B cell (primary cell): ENCODE measurements around the gene SENP5. TPM values are rescaled to one million over a fixed set of nuclear protein-coding genes. Genes with fewer than 3 reads are reported as not detected.
A peak's percentile ranks its signal among the peaks of the same experiment; 100 is the strongest.

ENCODE experiments used
- ATAC-seq: fragments of 200-7000 bp; cut with Tn5 transposase; one replicate; pipeline ENCODE4 v1.10.0; 2021; ENCODE audit warnings: low read depth, mild to moderate bottlenecking, moderate number of reproducible peaks, moderate library complexity
- CTCF ChIA-PET: fragments of 350-600 bp; sonication (Branson Sonifier 250); formaldehyde crosslinking; loops from one replicate; lab custom pipeline; 2021; ENCODE audit warnings: antibody characterized with exemption, inconsistent platforms; lab: Charles Lee
- POLR2A ChIA-PET: fragments of 350-600 bp; sonication (Branson Sonifier 250); formaldehyde crosslinking; loops from one replicate; lab custom pipeline; 2021; ENCODE audit warnings: antibody characterized with exemption; lab: Charles Lee
- DNase-seq: peaks from one replicate; pipeline ENCODE4 v3.0.0; 2013
- H2AFZ ChIP-seq: 2 replicates; pipeline ENCODE4 v1.6.1; 2012; ENCODE audit warnings: mild to moderate bottlenecking, low read depth, low read length; ENCODE audit not compliant: insufficient read depth, poor library complexity, severe bottlenecking
- H3K27ac ChIP-seq, 2 donors: 1 replicate in 1 of 2; 2 replicates in 1 of 2; pipeline ENCODE4 v1.5.1; 2012 to 2013; ENCODE audit warnings: low read length in 2 of 2, mild to moderate bottlenecking in 2 of 2, moderate library complexity in 1 of 2
- H3K27me3 ChIP-seq, 4 experiments: fragments of 200-600 bp in 1 of 4; sonication (generic) in 1 of 4; replicated peaks in 1 of 4; 1 replicate in 2 of 4; 2 replicates in 2 of 4; pipeline versions ENCODE4 v1.6.1 to v1.7.0; 2013 to 2016; ENCODE audit warnings: low read length in 3 of 4, mild to moderate bottlenecking in 2 of 4, mixed read lengths in 1 of 4, moderate library complexity in 1 of 4; ENCODE audit not compliant: insufficient read depth in 4 of 4, control insufficient read depth in 3 of 4; ENCODE audit errors: control extremely low read depth in 1 of 4
- H3K36me3 ChIP-seq, 2 experiments: replicated peaks in 1 of 2; 1 replicate in 1 of 2; 2 replicates in 1 of 2; pipeline versions ENCODE4 v1.6.1 to v1.7.1; 2013; ENCODE audit warnings: low read length in 1 of 2; ENCODE audit not compliant: insufficient read depth in 2 of 2, control insufficient read depth in 1 of 2; ENCODE audit errors: control extremely low read depth in 1 of 2, extremely low read depth in 1 of 2
- H3K4me1 ChIP-seq, 2 donors: fragments of 200-600 bp in 1 of 2; sonication (generic) in 1 of 2; 1 replicate in 1 of 2; 2 replicates in 1 of 2; pipeline versions ENCODE4 v1.5.1 to v1.6.1; 2013 to 2017; ENCODE audit warnings: low read length in 2 of 2; ENCODE audit not compliant: control insufficient read depth in 2 of 2, insufficient read depth in 2 of 2
- H3K4me2 ChIP-seq: replicated peaks from 2 replicates; pipeline ENCODE3; 2012; ENCODE audit warnings: mild to moderate bottlenecking, low read depth, low read length; ENCODE audit not compliant: poor library complexity, severe bottlenecking
- H3K4me3 ChIP-seq, 5 experiments: fragments of 200-600 bp in 1 of 5; sonication (generic) in 1 of 5; 1 replicate in 3 of 5; 2 replicates in 2 of 5; pipeline versions ENCODE4 v1.5.1 to v1.7.0; 2011 to 2016; ENCODE audit warnings: low read length in 4 of 5, mild to moderate bottlenecking in 4 of 5, low read depth in 2 of 5, control low read depth in 1 of 5, moderate library complexity in 1 of 5; ENCODE audit not compliant: insufficient read depth in 1 of 5; ENCODE audit errors: control extremely low read depth in 1 of 5, extremely low read depth in 1 of 5
- H3K79me2 ChIP-seq: fragments of 200-600 bp; sonication (generic); one replicate; pipeline ENCODE4 v1.6.0; 2016; ENCODE audit warnings: low read length; ENCODE audit not compliant: control insufficient read depth, insufficient read depth
- H3K9ac ChIP-seq: fragments of 200-600 bp; sonication (generic); 2 replicates; pipeline ENCODE4 v1.6.1; 2017; ENCODE audit warnings: mild to moderate bottlenecking, low read length, moderate library complexity
- H3K9me3 ChIP-seq, 3 donors: one replicate each; pipeline versions ENCODE4 v1.6.1 to v1.7.1; 2013; ENCODE audit warnings: low read length in 2 of 3; ENCODE audit not compliant: control insufficient read depth in 2 of 3, insufficient read depth in 1 of 3; ENCODE audit errors: control extremely low read depth in 1 of 3
- H4K20me1 ChIP-seq: 2 replicates; pipeline ENCODE4 v1.6.0; 2012; ENCODE audit warnings: mild to moderate bottlenecking, low read length; ENCODE audit not compliant: insufficient read depth, control insufficient read depth, poor library complexity, severe bottlenecking
- H3K27ac Mint-ChIP-seq: one replicate; pipeline ENCODE4 v1.8.0; 2021; ENCODE audit warnings: mixed read lengths
- H3K27me3 Mint-ChIP-seq: one replicate; pipeline ENCODE4 v1.8.0; 2021; ENCODE audit warnings: mixed read lengths
- H3K4me1 Mint-ChIP-seq: one replicate; pipeline ENCODE4 v1.8.0; 2021; ENCODE audit warnings: mixed read lengths
- H3K4me3 Mint-ChIP-seq: one replicate; pipeline ENCODE4 v1.8.0; 2021; ENCODE audit warnings: mixed read lengths
- H3K9me3 Mint-ChIP-seq: one replicate; pipeline ENCODE4 v1.8.0; 2022; ENCODE audit warnings: mixed read lengths; ENCODE audit not compliant: insufficient read depth
- EZH2 ChIP-seq: IDR thresholded peaks from 2 replicates; pipeline ENCODE4 v1.6.1; 2012; ENCODE audit warnings: borderline replicate concordance, low read depth, mild to moderate bottlenecking, moderate library complexity, low read length; ENCODE audit not compliant: insufficient read depth, poor library complexity, severe bottlenecking
- WGBS: methylation state at CpG from one replicate; pipeline ENCODE4 v1.1.5; 2013; ENCODE audit warnings: missing lambda C conversion rate; ENCODE audit not compliant: insufficient coverage; 5-methylcytosine and 5-hydroxymethylcytosine counted together
- intact Hi-C: fragments of 100-400 bp; cut with micrococcal nuclease; formaldehyde crosslinking; loops from one replicate; pipeline ENCODE4 v1.10.0; 2022
- polyA plus RNA-seq: library from polyadenylated mRNA; depleted of rRNA; stranded (reverse); fragments of >200 nt; gene quantifications from 2 replicates; pipeline ENCODE4 v1.2.3, GENCODE V29; 2012
- total RNA-seq, 2 donors: library from RNA; stranded (reverse); fragments of 120-200 nt in 1 of 2; gene quantifications; 1 replicate in 1 of 2; 2 replicates in 1 of 2; pipeline versions ENCODE4 v1.2.3 to v1.2.4, GENCODE V29; 2013 to 2022
- TF ChIP-seq, protein P1 (sequence below): fragments of 200-600 bp; IDR thresholded peaks from one replicate; pipeline ENCODE4 v1.8.0; 2022; ENCODE audit warnings: antibody characterized with exemption, mild to moderate bottlenecking

SENP5 gene
- total and polyA plus RNA-seq, 2 donors (not counting 1 experiment from before 2014, with no cell fraction given) = 9.2 to 51.5 TPM

DNA sequence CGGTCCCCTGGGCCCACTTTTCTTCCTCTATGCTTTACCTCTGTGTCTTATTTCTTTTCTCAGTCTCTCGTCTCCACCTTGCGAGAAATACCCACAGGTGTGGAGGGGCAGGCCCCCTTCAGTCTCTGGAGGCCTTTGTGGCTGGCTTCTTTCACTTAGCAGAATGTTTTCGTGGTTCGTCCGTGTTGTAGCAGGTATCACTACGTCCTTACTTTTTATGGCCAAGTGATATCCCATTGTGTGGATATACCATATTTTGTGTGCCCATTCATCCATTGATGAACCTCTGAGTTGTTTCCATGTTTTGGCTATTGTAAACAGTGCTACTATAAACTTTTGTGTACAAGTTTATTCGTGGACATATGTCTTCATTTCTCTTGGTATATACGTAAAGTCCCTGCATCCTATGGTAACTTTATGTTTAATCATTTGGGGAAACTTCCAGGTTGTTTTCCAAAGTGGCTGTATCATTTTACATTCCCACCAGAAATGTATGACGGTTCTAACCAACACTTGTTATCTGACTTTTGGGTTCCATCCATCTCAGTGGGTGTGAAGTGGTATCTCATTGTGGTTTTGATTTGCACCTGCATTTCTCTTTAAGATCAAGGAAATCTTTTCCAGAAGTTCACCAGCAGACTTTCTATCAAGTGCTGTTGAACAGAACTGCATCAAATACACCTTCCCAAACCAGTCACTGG, 95.4 kb downstream of the SENP5 start:
- peak; percentile 43 for ATAC-seq

DNA sequence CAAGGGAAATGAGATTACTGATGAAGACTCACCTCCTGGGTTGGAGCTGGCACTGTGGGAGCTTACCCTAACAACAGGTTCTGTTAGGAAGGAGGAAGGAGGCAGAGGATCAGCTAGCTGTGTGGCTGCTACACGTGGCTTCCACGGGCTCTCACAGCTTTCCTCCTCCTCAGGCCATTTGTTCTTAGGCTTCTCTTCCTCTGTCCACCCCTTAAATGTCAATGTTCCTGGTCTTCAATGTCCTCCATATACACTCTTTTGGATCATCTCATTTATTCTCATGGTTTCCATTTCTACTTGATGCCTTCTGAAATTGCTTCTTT, 95.9 kb downstream of the SENP5 start:
- Histone ChIP-seq H3K9me3 (no peaks in the 10 kb centered on the region), H4K20me1 (no peaks in the 10 kb centered on the region), H2AFZ (no peak overlapping the region), H3K9ac (no peak overlapping the region), H3K4me3 (no peak overlapping the region), H3K4me2 (no peak overlapping the region), H3K27me3 (no peaks in the 10 kb centered on the region), H3K36me3 (no peaks in the 10 kb centered on the region), H3K4me1 (peaks cover 11 to 22% of the 10 kb centered on the region in 2 donors), H3K79me2 (no peaks in the 10 kb centered on the region), H3K27ac (no peak overlapping the region)
- ChIA-PET CTCF (interaction anchor here (1.3 kb wide), 1 partner anchor 126 kb away, joined by 6 read pairs; no protein-coding TSS in a partner anchor), POLR2A (interaction anchor here (0.6 kb wide), 1 partner anchor 50 kb away, joined by 3 read pairs; no protein-coding TSS in a partner anchor)
- H3K27ac Mint-ChIP-seq = no peak overlapping the region
- WGBS = 92% methylated on average over 2 of the region's 2 CpGs
- TF ChIP-seq EZH2 = no peak
- TF ChIP-seq, protein P1, sequence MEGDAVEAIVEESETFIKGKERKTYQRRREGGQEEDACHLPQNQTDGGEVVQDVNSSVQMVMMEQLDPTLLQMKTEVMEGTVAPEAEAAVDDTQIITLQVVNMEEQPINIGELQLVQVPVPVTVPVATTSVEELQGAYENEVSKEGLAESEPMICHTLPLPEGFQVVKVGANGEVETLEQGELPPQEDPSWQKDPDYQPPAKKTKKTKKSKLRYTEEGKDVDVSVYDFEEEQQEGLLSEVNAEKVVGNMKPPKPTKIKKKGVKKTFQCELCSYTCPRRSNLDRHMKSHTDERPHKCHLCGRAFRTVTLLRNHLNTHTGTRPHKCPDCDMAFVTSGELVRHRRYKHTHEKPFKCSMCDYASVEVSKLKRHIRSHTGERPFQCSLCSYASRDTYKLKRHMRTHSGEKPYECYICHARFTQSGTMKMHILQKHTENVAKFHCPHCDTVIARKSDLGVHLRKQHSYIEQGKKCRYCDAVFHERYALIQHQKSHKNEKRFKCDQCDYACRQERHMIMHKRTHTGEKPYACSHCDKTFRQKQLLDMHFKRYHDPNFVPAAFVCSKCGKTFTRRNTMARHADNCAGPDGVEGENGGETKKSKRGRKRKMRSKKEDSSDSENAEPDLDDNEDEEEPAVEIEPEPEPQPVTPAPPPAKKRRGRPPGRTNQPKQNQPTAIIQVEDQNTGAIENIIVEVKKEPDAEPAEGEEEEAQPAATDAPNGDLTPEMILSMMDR = no peak
- H3K27me3 Mint-ChIP-seq = no peaks in the 10 kb centered on the region
- DNase-seq (no peak), ATAC-seq (no peak)
- H3K4me1 Mint-ChIP-seq = peaks cover 27% of the 10 kb centered on the region
- H3K4me3 Mint-ChIP-seq = no peak overlapping the region
- H3K9me3 Mint-ChIP-seq = no peaks in the 10 kb centered on the region
- intact Hi-C loops = no loop called here

More for the DNA sequence above, 95.4 kb downstream of the SENP5 start:
- Mint-ChIP-seq H3K27me3 (no peaks in the 10 kb centered on the region), H3K27ac (peak overlapping the region; percentile 29), H3K4me3 (peak overlapping the region; percentile 57), H3K9me3 (no peaks in the 10 kb centered on the region), H3K4me1 (peaks cover 26% of the 10 kb centered on the region)
- H3K4me2 ChIP-seq = no peak overlapping the region
- no peaks in the 10 kb centered on the region for H3K27me3 ChIP-seq
- no peaks in the 10 kb centered on the region for H3K79me2 ChIP-seq
- ChIA-PET CTCF (interaction anchor here (1.3 kb wide), 1 partner anchor 125 kb away, joined by 6 read pairs; no protein-coding TSS in a partner anchor), POLR2A (interaction anchor here (0.6 kb wide), 1 partner anchor 51 kb away, joined by 3 read pairs; no protein-coding TSS in a partner anchor)
- no peak overlapping the region for H3K4me3 ChIP-seq
- DNase-seq = peak; percentile 35
- peak overlapping the region; percentile 4 for H3K9ac ChIP-seq
- H3K36me3 ChIP-seq = no peaks in the 10 kb centered on the region
- 20% methylated on average over 2 of the region's 10 CpGs for WGBS
- no peak overlapping the region for H2AFZ ChIP-seq
- no peaks in the 10 kb centered on the region for H4K20me1 ChIP-seq
- no peak for TF ChIP-seq EZH2
- TF ChIP-seq, protein P1 = no peak
- no peaks in the 10 kb centered on the region for H3K9me3 ChIP-seq
- peaks cover 9 to 18% of the 10 kb centered on the region in 2 donors for H3K4me1 ChIP-seq
- no peak overlapping the region for H3K27ac ChIP-seq
- intact Hi-C loops = no loop called here
